Activated CD4-positive, CD25-positive, alpha-beta regulatory T cell treated with anti-CD3 and anti-CD28 coated beads, Interleukin-2, amount 50 U/mL, for 24 hours (primary cell): ENCODE data around the gene PLAAT2.

Experiments used
- ATAC-seq, 2 donors: fragments of 150-1000 bp; cut with Tn5 transposase; one replicate each; pipeline ENCODE4 v1.10.0; 2021; ENCODE audit warnings: mild to moderate bottlenecking in 1 of 2, moderate library complexity in 1 of 2

The PLAAT2 gene

DNA sequence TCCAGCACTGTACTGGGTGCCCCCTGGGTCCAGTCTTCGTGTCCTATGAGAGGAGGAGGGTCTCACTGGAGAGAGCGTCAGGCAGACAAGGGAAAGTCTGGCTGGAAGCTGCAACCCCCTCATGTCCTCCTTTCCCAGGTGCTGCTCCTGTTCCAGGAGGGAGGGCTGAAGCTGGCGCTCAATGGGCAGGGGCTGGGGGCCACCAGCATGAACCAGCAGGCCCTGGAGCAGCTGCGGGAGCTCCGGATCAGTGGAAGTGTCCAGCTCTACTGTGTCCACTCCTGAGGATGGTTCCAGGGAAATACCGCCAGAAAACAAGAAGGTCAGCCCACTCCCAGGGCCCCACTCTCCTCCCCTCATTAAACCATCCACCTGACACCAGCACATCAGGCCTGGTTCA lies 47.1 kb downstream of the PLAAT2 start:
- ATAC-seq: no peak

- no peak for ATAC-seq
These were observed 50.4 kb downstream of the PLAAT2 start for GRCh38 chr11:63512816-63513215.

DNA sequence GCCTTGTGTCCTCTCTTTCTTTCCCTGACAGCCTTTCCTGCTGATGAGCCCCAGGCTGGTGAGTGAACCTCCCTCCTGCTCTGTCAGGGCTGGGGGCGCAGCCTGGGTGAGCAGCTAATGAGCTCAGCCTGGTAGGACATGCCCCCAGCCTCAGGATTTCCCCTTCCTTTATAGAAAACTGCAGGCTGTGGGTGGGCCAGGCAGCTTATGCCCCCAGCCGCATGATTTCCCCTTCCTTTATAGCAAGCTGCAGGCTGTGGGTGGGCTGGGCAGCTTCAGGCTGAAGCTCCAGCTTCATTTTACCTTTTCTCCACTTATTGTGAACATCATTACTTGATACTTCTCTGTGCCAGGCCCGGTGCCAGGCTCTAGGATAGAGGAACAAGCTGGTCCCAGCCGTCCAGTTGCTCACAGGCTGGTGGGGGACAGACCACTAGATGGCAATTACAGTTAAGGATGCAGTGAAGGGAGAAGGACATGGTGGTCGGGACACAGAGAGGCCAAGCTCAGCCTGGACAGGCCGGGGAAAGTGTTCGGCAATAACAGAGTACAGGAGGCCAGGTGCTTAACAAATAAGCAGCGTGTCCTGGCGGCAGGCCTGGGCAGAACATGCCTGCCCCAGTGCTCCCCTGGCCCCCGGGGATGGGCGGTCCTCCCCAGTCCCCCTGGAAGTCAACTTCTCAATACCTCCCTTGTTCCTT lies 52.0 kb downstream of the PLAAT2 start:
- no peak for ATAC-seq

DNA sequence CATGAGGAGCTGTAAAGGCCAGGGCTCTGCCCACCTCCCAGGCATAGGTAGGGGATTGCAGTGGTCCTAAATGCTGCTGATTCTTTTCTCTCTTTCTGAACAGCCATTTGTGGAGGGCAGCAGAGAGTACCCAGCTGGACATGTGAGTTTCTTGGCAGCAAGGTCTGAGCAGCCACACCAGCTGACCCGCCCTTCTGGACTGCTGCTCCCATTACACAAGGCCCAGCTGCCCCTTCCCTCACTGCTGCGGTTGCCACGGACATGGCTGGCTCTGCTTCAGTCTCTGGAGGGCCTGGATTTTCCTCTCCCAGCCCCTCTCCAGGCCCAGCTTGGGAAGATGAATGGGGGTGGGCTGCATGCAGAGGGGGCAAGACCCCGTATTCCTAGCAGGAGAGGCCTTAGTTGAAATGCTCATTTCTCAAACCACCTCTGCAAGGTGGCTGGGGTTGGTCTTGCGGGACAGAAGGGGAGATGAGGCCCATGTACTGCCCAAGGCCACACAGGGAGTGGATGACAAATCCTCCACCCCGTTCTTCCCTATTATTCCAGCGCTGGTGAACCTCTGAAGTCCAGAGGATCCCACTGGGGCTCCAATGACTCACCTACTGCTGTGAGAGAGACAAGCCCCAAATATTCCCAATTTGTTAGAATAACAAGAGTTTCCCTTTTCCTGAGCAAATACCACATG lies 52.7 kb downstream of the PLAAT2 start:
- ATAC-seq: no peak

GRCh38 chr11:63508745-63509144 lies 54.4 kb downstream of the PLAAT2 start:
- no peak for ATAC-seq

GRCh38 chr11:63508009-63508408 lies 55.2 kb downstream of the PLAAT2 start:
- ATAC-seq: no peak

- no peak for ATAC-seq
These were observed 55.7 kb downstream of the PLAAT2 start for GRCh38 chr11:63507511-63507910.

DNA sequence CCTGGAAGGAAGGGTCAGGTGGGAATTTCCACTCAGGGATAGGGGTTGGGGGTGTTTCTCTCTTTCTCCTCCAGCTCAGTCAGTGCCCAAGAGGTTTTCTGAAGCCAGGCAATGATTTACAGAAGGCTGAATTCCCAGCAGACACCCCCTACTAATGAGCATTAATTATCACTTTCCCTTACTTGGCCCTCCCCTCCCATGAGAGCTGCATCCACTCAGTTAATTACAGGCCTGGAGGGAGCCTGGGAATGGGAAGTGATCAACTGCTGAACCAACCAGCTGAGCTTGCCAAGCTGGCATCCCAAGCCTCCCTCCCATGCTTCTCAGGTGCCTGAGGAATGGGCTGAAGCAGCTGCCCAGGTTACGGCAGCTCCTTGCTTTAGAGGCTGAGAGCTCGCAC lies 56.3 kb downstream of the PLAAT2 start:
- no peak for ATAC-seq

- ATAC-seq: no peak
These were observed 57.2 kb downstream of the PLAAT2 start, which contains the start of gene LGALS12 for GRCh38 chr11:63505857-63506528. Gene LGALS12, plus strand, starts transcription at chr11:63506084. Its CDS starts 375 bp downstream, at chr11:63506459.

- ATAC-seq: no peak
These were observed 58.1 kb downstream of the PLAAT2 start for GRCh38 chr11:63504933-63505586.

DNA sequence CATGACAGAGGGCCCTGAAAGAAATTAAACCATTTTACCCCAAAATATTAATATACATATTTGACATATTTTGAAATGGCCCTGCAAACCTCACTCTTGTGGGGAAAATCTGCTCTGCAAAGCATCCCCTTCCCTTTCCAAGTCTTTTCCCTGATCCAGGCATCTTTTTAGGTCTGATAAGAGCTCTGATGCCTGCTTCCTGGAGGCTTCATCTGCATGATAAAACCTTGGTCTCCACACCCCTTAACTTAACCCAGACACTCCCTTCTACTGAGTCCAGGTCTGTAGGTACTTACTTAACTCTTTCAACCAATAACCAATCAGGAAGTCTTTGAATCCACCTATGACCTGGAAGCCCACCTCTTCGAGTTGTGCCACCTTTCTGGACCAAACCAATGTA lies 59.1 kb downstream of the PLAAT2 start:
- ATAC-seq: no peak

DNA sequence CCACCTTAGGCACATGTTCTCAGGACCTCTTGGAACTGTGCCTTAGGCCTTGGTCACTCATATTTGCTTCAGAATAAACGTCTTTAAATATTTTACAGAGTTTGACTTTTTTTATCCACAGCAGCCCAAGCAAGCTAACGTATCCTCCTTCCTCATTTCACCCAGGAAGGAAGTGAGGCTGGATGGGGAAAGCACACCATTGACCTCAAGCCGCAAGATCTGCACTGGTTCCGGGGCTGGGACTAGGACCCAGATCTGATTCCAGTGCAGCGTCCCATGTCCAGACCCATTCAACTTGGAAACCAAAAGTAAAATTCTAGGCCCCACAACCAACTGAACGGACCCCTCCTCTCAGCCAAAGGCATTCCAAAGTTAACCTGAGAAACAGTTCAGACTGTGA lies 59.7 kb downstream of the PLAAT2 start:
- no peak for ATAC-seq
